Left lung (tissue), 10 donors: Measurements from ENCODE around the gene TEX50. TPM values are rescaled to one million over a fixed set of nuclear protein-coding genes. Genes with fewer than 3 reads are reported as not detected.
A peak's percentile ranks its signal among the peaks of the same experiment; 100 is the strongest.
"Not testable (repeated sequence)": the region's sequence is repeated elsewhere in the genome, so short reads cannot be mapped to it uniquely, and the experiment has no call there.

Source experiments
- ATAC-seq: fragments of 200-7000 bp; cut with Tn5 transposase; one replicate; pipeline ENCODE4 v1.9.1; 2020; ENCODE audit warnings: moderate library complexity
- DNase-seq, 4 donors: peaks; one replicate each; pipeline ENCODE4 v3.0.0-alpha.2; 2013 to 2020
- H3K27ac ChIP-seq, 2 donors: fragments of 200-600 bp; sonication (generic) in 1 of 2; one replicate each; pipeline versions ENCODE4 v1.5.0 to v1.8.0; 2020 to 2021
- H3K27me3 ChIP-seq, 2 donors: fragments of 200-600 bp; sonication (generic) in 1 of 2; one replicate each; pipeline versions ENCODE4 v1.5.0 to v1.8.0; 2020 to 2021
- H3K36me3 ChIP-seq, 2 donors: fragments of 200-600 bp; sonication (generic) in 1 of 2; one replicate each; pipeline versions ENCODE4 v1.5.0 to v1.8.0; 2020 to 2021
- H3K4me1 ChIP-seq, 2 donors: fragments of 200-600 bp; one replicate each; pipeline ENCODE4 v1.8.0; 2021
- H3K4me3 ChIP-seq, 2 donors: fragments of 200-600 bp; sonication (generic) in 1 of 2; one replicate each; pipeline versions ENCODE4 v1.5.0 to v1.8.0; 2020 to 2021; ENCODE audit warnings: mild to moderate bottlenecking in 1 of 2
- H3K9me3 ChIP-seq, 2 donors: fragments of 200-600 bp; sonication (generic) in 1 of 2; one replicate each; pipeline versions ENCODE4 v1.5.0 to v1.8.0; 2020 to 2021
- CTCF ChIP-seq, 2 donors: fragments of 200-600 bp; sonication (generic) in 1 of 2; IDR thresholded peaks; one replicate each; pipeline versions ENCODE4 v1.5.0 to v1.8.0; 2021; ENCODE audit warnings: antibody characterized with exemption in 2 of 2
- intact Hi-C, 2 donors: fragments of 100-400 bp; cut with DNase I; formaldehyde crosslinking; loops; one replicate each; pipeline versions ENCODE4 v1.11.2 to v1.14.2; 2022
- polyA plus RNA-seq, 6 donors: library from polyadenylated mRNA; unstranded; fragments of 120-200 nt; gene quantifications; one replicate each; pipeline ENCODE4 v1.2.1, GENCODE V29; 2013; ENCODE audit not compliant: insufficient read length in 6 of 6
- total RNA-seq, 2 donors: library from RNA; stranded (reverse); fragmentation: NEBNext Ultra II Directional; extraction: Animal tissue kit (Norgen Biotek cat#: 25700); gene quantifications; one replicate each; pipeline ENCODE4 v1.2.1, GENCODE V29; 2021
- donor health status: DM: no; HTN: yes; CAD: no.
- donor health status: DM: no; HTN: no; CAD: no.

The TEX50 gene
- total and polyA plus RNA-seq, 8 donors, result not detected

GRCh38 chr1:173603056-173603591 is 32.0 kb upstream of the TEX50 start, which contains the start of gene SLC9C2:
Gene SLC9C2, minus strand, starts transcription at chr1:173603072. Its CDS starts 1,296 bp downstream, at chr1:173601776.
- intact Hi-C loops, result no loop called here
- peak within 1 kb of the TSS; percentile 51 to 54 for H3K27ac ChIP-seq
- no peak for TF ChIP-seq CTCF (IDR thresholded peaks at IDR 0.05)
- DNase-seq (peak in 2 of 4 donors; percentile 19 to 28), ATAC-seq (peak; percentile 86)
- peak within 1 kb of the TSS; percentile 16 to 24 for H3K4me3 ChIP-seq
- no peaks in the 10 kb centered on the region for H3K9me3 ChIP-seq
- no peaks in the 10 kb centered on the region for H3K36me3 ChIP-seq
- no peaks in the 10 kb centered on the region for H3K27me3 ChIP-seq
- no peaks in the 10 kb centered on the region for H3K4me1 ChIP-seq

DNA sequence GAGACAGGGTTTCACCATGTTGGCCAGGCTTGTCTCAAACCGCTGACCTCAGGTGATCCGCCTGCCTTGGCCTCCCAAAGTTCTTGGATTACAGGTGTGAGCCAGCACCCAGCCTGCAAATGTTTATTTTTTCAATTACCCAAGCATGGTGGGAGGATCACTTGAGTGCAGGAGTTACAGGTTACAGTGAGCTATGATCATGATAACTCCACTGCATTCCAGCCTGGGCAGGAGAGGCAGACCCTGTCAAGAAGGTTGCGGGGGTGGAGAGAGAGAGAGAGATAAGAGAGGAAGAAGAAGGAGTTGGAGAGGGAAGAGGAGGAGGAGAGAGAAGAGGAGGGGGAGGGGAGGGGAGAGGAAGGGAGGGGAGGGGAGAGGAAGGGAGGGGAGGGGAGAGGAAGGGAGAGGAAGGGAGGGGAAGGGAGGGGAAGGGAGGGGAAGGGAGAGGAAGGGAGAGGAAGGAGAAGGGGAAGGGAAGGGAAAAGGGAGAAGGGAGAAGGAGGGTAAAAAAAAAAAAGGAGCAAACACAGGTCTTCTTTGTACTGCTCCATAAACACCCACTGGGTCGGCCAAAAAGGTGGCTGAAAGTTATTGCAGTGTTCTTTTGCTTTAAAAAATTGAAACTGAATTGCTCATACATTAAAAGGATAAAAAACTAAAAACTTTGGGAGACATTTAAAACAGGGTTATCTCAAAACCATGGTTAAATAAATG is 26.5 kb upstream of the TEX50 start:
- no peaks in the 10 kb centered on the region for H3K27me3 ChIP-seq
- no peaks in the 10 kb centered on the region for H3K36me3 ChIP-seq
- H3K27ac ChIP-seq, result no peak overlapping the region
- no peaks in the 10 kb centered on the region for H3K4me1 ChIP-seq
- no peak for TF ChIP-seq CTCF (IDR thresholded peaks at IDR 0.05)
- intact Hi-C loops, result no loop called here
- H3K9me3 ChIP-seq, result no peaks in the 10 kb centered on the region
- no peak overlapping the region for H3K4me3 ChIP-seq
- ATAC-seq, result no peak
- DNase-seq, result no peak

- peak in 1 of 4 donors; percentile 47 for DNase-seq
- H3K27me3 ChIP-seq, H3K27ac ChIP-seq, intact Hi-C loops, H3K4me1 ChIP-seq, ATAC-seq, H3K9me3 ChIP-seq, H3K4me3 ChIP-seq, H3K36me3 ChIP-seq: not testable (repeated sequence)
These were observed 22.1 kb upstream of the TEX50 start for GRCh38 chr1:173613086-173613485.

GRCh38 chr1:173616859-173617258 is 18.3 kb upstream of the TEX50 start:
- no peaks in the 10 kb centered on the region for H3K27me3 ChIP-seq
- H3K36me3 ChIP-seq, result no peaks in the 10 kb centered on the region
- no peak for DNase-seq
- intact Hi-C loops, result no loop called here
- no peak for TF ChIP-seq CTCF (IDR thresholded peaks at IDR 0.05)
- no peaks in the 10 kb centered on the region for H3K4me1 ChIP-seq
- H3K4me3 ChIP-seq, result no peak overlapping the region
- ATAC-seq, result no peak
- H3K9me3 ChIP-seq, result peaks cover 4 to 23% of the 10 kb centered on the region in 2 donors
- H3K27ac ChIP-seq, result no peak overlapping the region

DNA sequence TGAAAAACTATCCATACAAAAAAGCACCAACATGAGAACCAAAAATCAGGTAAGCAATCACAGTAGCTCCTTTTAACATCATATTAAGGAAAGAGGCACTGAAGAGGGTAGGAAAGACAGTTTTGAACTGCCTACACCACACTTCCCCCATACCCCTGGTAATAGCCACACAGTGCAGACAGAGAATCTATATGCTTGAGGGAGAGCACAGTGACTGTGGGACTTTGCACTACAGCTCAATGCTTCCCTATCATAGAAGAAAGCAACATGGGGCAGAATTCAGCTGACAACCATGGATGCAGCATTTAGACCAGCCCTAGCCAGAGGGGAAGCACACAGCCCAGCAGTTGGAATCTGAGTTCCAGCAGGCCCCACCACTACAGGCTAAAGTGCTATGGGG is 7.9 kb upstream of the TEX50 start:
- ATAC-seq (no peak), DNase-seq (no peak)
- intact Hi-C loops, result no loop called here
- Histone ChIP-seq H3K36me3 (no peaks in the 10 kb centered on the region), H3K4me1 (no peaks in the 10 kb centered on the region), H3K9me3 (peaks cover 0 to 4% of the 10 kb centered on the region in 2 donors), H3K27ac (no peak overlapping the region), H3K4me3 (no peak overlapping the region), H3K27me3 (no peaks in the 10 kb centered on the region)
- no peak for TF ChIP-seq CTCF (IDR thresholded peaks at IDR 0.05)
